OCI-LY1 (cell line): Measurements from ENCODE around the gene ARF3.

Experiments
- CTCF ChIP-seq: fragments of 200-600 bp; sonication (generic), shearing (Covaris generic); IDR thresholded peaks from 2 replicates; pipeline ENCODE4 v1.5.1; 2017; ENCODE audit warnings: mild to moderate bottlenecking, antibody characterized with exemption, low read length, moderate library complexity, mixed read lengths
- EZH2 ChIP-seq: fragments of 200-600 bp; sonication (generic), shearing (Covaris generic); IDR thresholded peaks from 2 replicates; pipeline ENCODE4 v1.8.0; 2017; ENCODE audit warnings: borderline replicate concordance, mixed run types, mild to moderate bottlenecking, antibody characterized with exemption, low read length, moderate library complexity, mixed read lengths

DNA sequence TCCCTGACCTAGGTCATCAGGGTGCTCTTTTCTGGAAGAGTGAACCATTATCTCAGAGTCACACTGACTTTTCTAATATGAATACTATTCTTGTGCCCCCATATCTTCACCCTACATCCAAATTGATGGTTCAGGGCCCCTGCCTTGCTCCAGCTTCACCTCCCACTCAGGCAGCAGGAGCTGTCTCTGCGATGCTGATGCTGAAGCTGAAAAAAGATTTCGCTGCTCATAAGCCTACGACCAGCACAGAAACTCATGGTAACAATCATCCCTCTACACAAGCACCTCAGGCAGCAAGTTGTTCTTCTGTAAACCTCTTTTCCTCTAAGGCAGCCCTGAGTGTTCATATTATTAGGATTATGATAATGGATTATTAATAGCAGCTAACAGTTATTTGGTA lies 3.2 kb downstream of the ARF3 start:
- no peak for TF ChIP-seq EZH2
- no peak for TF ChIP-seq CTCF
